SKM-1 (cell line): ENCODE results near the gene METTL22.

Source experiments
- DNase-seq: peaks from one replicate; lab custom pipeline; 2025; ENCODE audit not compliant: unreplicated experiment; lab: John Stamatoyannopoulos, UW

The METTL22 gene

GRCh38 chr16:8686879-8687278 lies 65.4 kb downstream of the METTL22 start:
- DNase-seq, result no peak

GRCh38 chr16:8689686-8690085 lies 68.2 kb downstream of the METTL22 start:
- no peak for DNase-seq

GRCh38 chr16:8691728-8692127 lies 70.2 kb downstream of the METTL22 start:
- DNase-seq, result no peak

- DNase-seq, result no peak
These were observed 73.6 kb downstream of the METTL22 start for GRCh38 chr16:8694795-8695728.

- DNase-seq, result no peak
These were observed 75.4 kb downstream of the METTL22 start for GRCh38 chr16:8696880-8697279.

GRCh38 chr16:8697965-8698364 lies 76.5 kb downstream of the METTL22 start:
- no peak for DNase-seq
